ENCODE measurements around the gene CACNA2D3. TPM values are rescaled to one million over a fixed set of nuclear protein-coding genes. Genes with fewer than 3 reads are reported as not detected.

CACNA2D3 gene
- polyA plus RNA-seq, 1 donor from 2014 or later: 26.2 TPM

GRCh38 chr3:54653456-54654195, 531.3 kb downstream of the CACNA2D3 start:
- Histone ChIP-seq H3K4me3 (ENCODE audit: low read length) (no peak overlapping the region), H3K9me2 (ENCODE audit: insufficient read depth, low read length) (no peaks in the 10 kb centered on the region), H3F3A (ENCODE audit: insufficient read depth, low read length, poor library complexity, severe bottlenecking) (no peaks in the 10 kb centered on the region), H3K9ac (ENCODE audit: low read length) (no peak overlapping the region), H3K4me2 (ENCODE audit: low read length) (no peak overlapping the region), H3K36me3 (ENCODE audit: insufficient read depth, low read length) (no peaks in the 10 kb centered on the region), H3K79me2 (replicated peaks; ENCODE audit: insufficient read depth, low read length) (no peaks in the 10 kb centered on the region), H3K9me3 (ENCODE audit: low read length) (no peaks in the 10 kb centered on the region), H3K27me3 (ENCODE audit: insufficient read depth, low read depth, low read length) (no peaks in the 10 kb centered on the region), H4K20me1 (ENCODE audit: insufficient read depth) (no peaks in the 10 kb centered on the region), H3K27ac (ENCODE audit: low read length) (no peak overlapping the region), H2AFZ (ENCODE audit: low read depth, low read length) (no peak overlapping the region)
- no peak for TF ChIP-seq MXI1 (conservative IDR thresholded peaks at IDR 0.05; ENCODE audit: poor library complexity, severe bottlenecking)
- TF ChIP-seq POLR2AphosphoS5 (IDR thresholded peaks at IDR 0.05): no peak
- TF ChIP-seq REST (IDR thresholded peaks at IDR 0.05; ENCODE audit: borderline replicate concordance): no peak
- no peak for TF ChIP-seq CTCF (IDR thresholded peaks at IDR 0.05; ENCODE audit: poor library complexity, severe bottlenecking)
- TF ChIP-seq EZH2 (IDR thresholded peaks at IDR 0.05; ENCODE audit: borderline replicate concordance, insufficient read depth, low read length, poor library complexity, severe bottlenecking): no peak
- no peak for TF ChIP-seq TAF1 (IDR thresholded peaks at IDR 0.05; ENCODE audit: low read depth)
- no peak for TF ChIP-seq SMC3 (conservative IDR thresholded peaks at IDR 0.05; ENCODE audit: poor library complexity)

- Histone ChIP-seq H3K9me2 (ENCODE audit: insufficient read depth, low read length) (no peaks in the 10 kb centered on the region), H3K36me3 (ENCODE audit: insufficient read depth, low read length) (no peaks in the 10 kb centered on the region), H3K27ac (ENCODE audit: low read length) (no peak overlapping the region), H3K4me2 (ENCODE audit: low read length) (no peak overlapping the region), H3K4me3 (ENCODE audit: low read length) (no peak overlapping the region), H2AFZ (ENCODE audit: low read depth, low read length) (no peak overlapping the region), H3K79me2 (replicated peaks; ENCODE audit: insufficient read depth, low read length) (no peaks in the 10 kb centered on the region), H4K20me1 (ENCODE audit: insufficient read depth) (no peaks in the 10 kb centered on the region), H3K27me3 (ENCODE audit: insufficient read depth, low read depth, low read length) (no peaks in the 10 kb centered on the region), H3F3A (ENCODE audit: insufficient read depth, low read length, poor library complexity, severe bottlenecking) (no peaks in the 10 kb centered on the region), H3K9ac (ENCODE audit: low read length) (no peak overlapping the region), H3K9me3 (ENCODE audit: low read length) (no peaks in the 10 kb centered on the region)
- TF ChIP-seq SMC3 (conservative IDR thresholded peaks at IDR 0.05; ENCODE audit: poor library complexity) (no peak), CTCF (IDR thresholded peaks at IDR 0.05; ENCODE audit: poor library complexity, severe bottlenecking) (no peak), EP300 (conservative IDR thresholded peaks at IDR 0.05; ENCODE audit: poor library complexity, severe bottlenecking) (no peak), RAD21 (conservative IDR thresholded peaks at IDR 0.05) (no peak), EZH2 (IDR thresholded peaks at IDR 0.05; ENCODE audit: borderline replicate concordance, insufficient read depth, low read length, poor library complexity, severe bottlenecking) (no peak), REST (IDR thresholded peaks at IDR 0.05; ENCODE audit: borderline replicate concordance) (no peak), POLR2AphosphoS5 (IDR thresholded peaks at IDR 0.05) (no peak), MXI1 (conservative IDR thresholded peaks at IDR 0.05; ENCODE audit: poor library complexity, severe bottlenecking) (no peak), TAF1 (IDR thresholded peaks at IDR 0.05; ENCODE audit: low read depth) (no peak)
Measured at GRCh38 chr3:54654776-54655175, 532.4 kb downstream of the CACNA2D3 start.

Measured in neural cell (in vitro differentiated cells).